Activated CD8-positive, alpha-beta T cell treated with anti-CD3 and anti-CD28 coated beads for 36 hours (primary cell): ENCODE measurements around the gene RIOK2. TPM values are rescaled to one million over a fixed set of nuclear protein-coding genes. Genes with fewer than 3 reads are reported as not detected.

Experiments used
- ATAC-seq: fragments of 200-7000 bp; cut with Tn5 transposase; one replicate; pipeline ENCODE4 v1.10.0; 2021; ENCODE audit warnings: mild to moderate bottlenecking, moderate library complexity
- CTCF ChIA-PET: fragments of 350-600 bp; sonication (Branson Sonifier 250); formaldehyde crosslinking; loops from one replicate; lab custom pipeline; 2021; ENCODE audit warnings: antibody characterized with exemption; lab: Charles Lee
- POLR2A ChIA-PET: fragments of 350-600 bp; sonication (Branson Sonifier 250); formaldehyde crosslinking; loops from one replicate; lab custom pipeline; 2021; ENCODE audit warnings: antibody characterized with exemption; lab: Charles Lee
- DNase-seq: peaks from one replicate; pipeline ENCODE4 v3.0.0-alpha.2; 2020
- H3K27ac Mint-ChIP-seq: one replicate; pipeline ENCODE4 v1.8.0; 2021; ENCODE audit warnings: mild to moderate bottlenecking, mixed read lengths
- H3K27me3 Mint-ChIP-seq: one replicate; pipeline ENCODE4 v1.8.0; 2021; ENCODE audit warnings: mixed read lengths
- H3K36me3 Mint-ChIP-seq: one replicate; pipeline ENCODE4 v1.8.0; 2021; ENCODE audit warnings: low read depth, mixed read lengths
- H3K4me1 Mint-ChIP-seq: one replicate; pipeline ENCODE4 v1.8.0; 2021; ENCODE audit warnings: low read depth, mixed read lengths
- H3K4me3 Mint-ChIP-seq: one replicate; pipeline ENCODE4 v1.8.0; 2021; ENCODE audit warnings: mild to moderate bottlenecking, moderate library complexity, mixed read lengths
- H3K9me3 Mint-ChIP-seq: one replicate; pipeline ENCODE4 v1.8.0; 2021; ENCODE audit warnings: mixed read lengths
- CTCF ChIP-seq: fragments of 200-600 bp; IDR thresholded peaks from one replicate; pipeline ENCODE4 v1.8.0; 2022; ENCODE audit warnings: antibody characterized with exemption, mild to moderate bottlenecking
- intact Hi-C: fragments of 100-400 bp; cut with micrococcal nuclease; formaldehyde crosslinking; loops from one replicate; pipeline ENCODE4 v1.10.0; 2022
- total RNA-seq, 2 experiments: library from RNA; stranded (reverse); gene quantifications; one replicate each; pipeline ENCODE4 v1.2.3, GENCODE V29; 2021

RIOK2 gene
- total RNA-seq = 10 to 100 TPM; 31.7 to 33.1 TPM

- peaks cover 4% of the 10 kb centered on the region for H3K9me3 Mint-ChIP-seq
- DNase-seq (peak; percentile 97), ATAC-seq (peak; percentile 93)
- intact Hi-C loops = loop anchor here (5.0 kb wide), 1 partner anchor 521 kb away; the partner anchor contains the start of gene CAST
- H3K27me3 Mint-ChIP-seq = no peaks in the 10 kb centered on the region
- peak within 1 kb of the TSS; percentile 91 for H3K4me3 Mint-ChIP-seq
- H3K27ac Mint-ChIP-seq = peak within 1 kb of the TSS; percentile 100
- ChIA-PET CTCF (interaction anchor here (1.5 to 3.4 kb wide), 2 partner anchors 20 to 22 kb away, joined by 4 to 12 read pairs; no protein-coding TSS in a partner anchor), POLR2A (no interaction called here)
- peaks cover 32% of the 10 kb centered on the region for H3K4me1 Mint-ChIP-seq
- TF ChIP-seq CTCF = no peak
- H3K36me3 Mint-ChIP-seq = peaks cover 27% of the 10 kb centered on the region
Observed at GRCh38 chr5:97183100-97183929, at the start of gene RIOK2. Gene RIOK2, minus strand, starts transcription at chr5:97183247. Its CDS starts 56 bp downstream, at chr5:97183191.

- Mint-ChIP-seq H3K27ac (no peak overlapping the region), H3K27me3 (no peaks in the 10 kb centered on the region), H3K4me3 (no peak overlapping the region), H3K9me3 (peaks cover 4% of the 10 kb centered on the region), H3K36me3 (no peaks in the 10 kb centered on the region), H3K4me1 (no peaks in the 10 kb centered on the region)
- POLR2A ChIA-PET = no interaction called here
- peak; percentile 47 for DNase-seq
- ATAC-seq = peak; percentile 61
- peak; percentile 71 for TF ChIP-seq CTCF
- intact Hi-C loops = no loop called here
- CTCF ChIA-PET = interaction anchor here (0.7 to 3.0 kb wide), 25 partner anchors 12 to 1597 kb away, joined by 3 to 17 read pairs (median 3); no protein-coding TSS in a partner anchor
Observed at GRCh38 chr5:97231025-97231636, 48.1 kb upstream of the RIOK2 start.

GRCh38 chr5:97229688-97230285 is 46.7 kb upstream of the RIOK2 start:
- no peak for TF ChIP-seq CTCF
- Mint-ChIP-seq H3K27me3 (no peaks in the 10 kb centered on the region), H3K4me1 (no peaks in the 10 kb centered on the region), H3K27ac (no peak overlapping the region), H3K36me3 (no peaks in the 10 kb centered on the region), H3K9me3 (no peaks in the 10 kb centered on the region), H3K4me3 (no peak overlapping the region)
- ATAC-seq (no peak), DNase-seq (no peak)
- ChIA-PET CTCF (interaction anchor here (0.9 to 3.0 kb wide), 9 partner anchors 13 to 1599 kb away, joined by 3 to 17 read pairs (median 10); no protein-coding TSS in a partner anchor), POLR2A (no interaction called here)
- intact Hi-C loops = no loop called here

GRCh38 chr5:97229196-97229595 is 46.1 kb upstream of the RIOK2 start:
- no peak overlapping the region for H3K27ac Mint-ChIP-seq
- intact Hi-C loops = no loop called here
- H3K36me3 Mint-ChIP-seq = no peaks in the 10 kb centered on the region
- H3K9me3 Mint-ChIP-seq = no peaks in the 10 kb centered on the region
- ChIA-PET POLR2A (no interaction called here), CTCF (interaction anchor here (3.0 kb wide), 1 partner anchor 1567 kb away, joined by 16 read pairs; no protein-coding TSS in a partner anchor)
- DNase-seq = no peak
- no peak overlapping the region for H3K4me3 Mint-ChIP-seq
- no peak for TF ChIP-seq CTCF
- no peak for ATAC-seq
- H3K4me1 Mint-ChIP-seq = no peaks in the 10 kb centered on the region
- no peaks in the 10 kb centered on the region for H3K27me3 Mint-ChIP-seq
